ENCODE results near the gene NFKBIL1.

The NFKBIL1 gene

GRCh38 chr6:31573239-31574105, 26.1 kb downstream of the NFKBIL1 start:
- Histone ChIP-seq H3K27me3 (ENCODE audit: insufficient read depth, poor library complexity, severe bottlenecking) (no peaks in the 10 kb centered on the region), H3K4me3 (replicated peaks; ENCODE audit: insufficient read depth, low read length) (no peak overlapping the region), H3K27ac (replicated peaks) (no peak overlapping the region)
- DNase-seq (ENCODE audit: low read depth in 1 of 2, low spot score in 1 of 2): no peak
- TF ChIP-seq SPI1 (IDR thresholded peaks at IDR 0.05; ENCODE audit: borderline replicate concordance, low read depth) (no peak), CTCF (IDR thresholded peaks at IDR 0.05; ENCODE audit: insufficient read depth, low read length) (no peak), POLR2AphosphoS5 (IDR thresholded peaks at IDR 0.05; ENCODE audit: low read depth) (no peak), GABPA (IDR thresholded peaks at IDR 0.05; ENCODE audit: low read depth) (no peak)
- TF ChIP-seq, protein P1, sequence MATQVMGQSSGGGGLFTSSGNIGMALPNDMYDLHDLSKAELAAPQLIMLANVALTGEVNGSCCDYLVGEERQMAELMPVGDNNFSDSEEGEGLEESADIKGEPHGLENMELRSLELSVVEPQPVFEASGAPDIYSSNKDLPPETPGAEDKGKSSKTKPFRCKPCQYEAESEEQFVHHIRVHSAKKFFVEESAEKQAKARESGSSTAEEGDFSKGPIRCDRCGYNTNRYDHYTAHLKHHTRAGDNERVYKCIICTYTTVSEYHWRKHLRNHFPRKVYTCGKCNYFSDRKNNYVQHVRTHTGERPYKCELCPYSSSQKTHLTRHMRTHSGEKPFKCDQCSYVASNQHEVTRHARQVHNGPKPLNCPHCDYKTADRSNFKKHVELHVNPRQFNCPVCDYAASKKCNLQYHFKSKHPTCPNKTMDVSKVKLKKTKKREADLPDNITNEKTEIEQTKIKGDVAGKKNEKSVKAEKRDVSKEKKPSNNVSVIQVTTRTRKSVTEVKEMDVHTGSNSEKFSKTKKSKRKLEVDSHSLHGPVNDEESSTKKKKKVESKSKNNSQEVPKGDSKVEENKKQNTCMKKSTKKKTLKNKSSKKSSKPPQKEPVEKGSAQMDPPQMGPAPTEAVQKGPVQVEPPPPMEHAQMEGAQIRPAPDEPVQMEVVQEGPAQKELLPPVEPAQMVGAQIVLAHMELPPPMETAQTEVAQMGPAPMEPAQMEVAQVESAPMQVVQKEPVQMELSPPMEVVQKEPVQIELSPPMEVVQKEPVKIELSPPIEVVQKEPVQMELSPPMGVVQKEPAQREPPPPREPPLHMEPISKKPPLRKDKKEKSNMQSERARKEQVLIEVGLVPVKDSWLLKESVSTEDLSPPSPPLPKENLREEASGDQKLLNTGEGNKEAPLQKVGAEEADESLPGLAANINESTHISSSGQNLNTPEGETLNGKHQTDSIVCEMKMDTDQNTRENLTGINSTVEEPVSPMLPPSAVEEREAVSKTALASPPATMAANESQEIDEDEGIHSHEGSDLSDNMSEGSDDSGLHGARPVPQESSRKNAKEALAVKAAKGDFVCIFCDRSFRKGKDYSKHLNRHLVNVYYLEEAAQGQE (IDR thresholded peaks at IDR 0.05; ENCODE audit: insufficient replicate concordance, low read depth): no peak

- DNase-seq (ENCODE audit: low read depth in 1 of 2, low spot score in 1 of 2): no peak
- peak overlapping the region; percentile 66 for H3K27ac ChIP-seq (replicated peaks)
- H3K4me3 ChIP-seq (replicated peaks; ENCODE audit: insufficient read depth, low read length): no peak overlapping the region
- no peak for TF ChIP-seq CTCF (IDR thresholded peaks at IDR 0.05; ENCODE audit: insufficient read depth, low read length)
- TF ChIP-seq POLR2AphosphoS5 (IDR thresholded peaks at IDR 0.05; ENCODE audit: low read depth): no peak
- no peak for TF ChIP-seq GABPA (IDR thresholded peaks at IDR 0.05; ENCODE audit: low read depth)
- TF ChIP-seq, protein P1 (IDR thresholded peaks at IDR 0.05; ENCODE audit: insufficient replicate concordance, low read depth): no peak
- TF ChIP-seq SPI1 (IDR thresholded peaks at IDR 0.05; ENCODE audit: borderline replicate concordance, low read depth): no peak
- H3K27me3 ChIP-seq (ENCODE audit: insufficient read depth, poor library complexity, severe bottlenecking): no peaks in the 10 kb centered on the region
Observed at GRCh38 chr6:31574106-31575061, 27.0 kb downstream of the NFKBIL1 start.

DNA sequence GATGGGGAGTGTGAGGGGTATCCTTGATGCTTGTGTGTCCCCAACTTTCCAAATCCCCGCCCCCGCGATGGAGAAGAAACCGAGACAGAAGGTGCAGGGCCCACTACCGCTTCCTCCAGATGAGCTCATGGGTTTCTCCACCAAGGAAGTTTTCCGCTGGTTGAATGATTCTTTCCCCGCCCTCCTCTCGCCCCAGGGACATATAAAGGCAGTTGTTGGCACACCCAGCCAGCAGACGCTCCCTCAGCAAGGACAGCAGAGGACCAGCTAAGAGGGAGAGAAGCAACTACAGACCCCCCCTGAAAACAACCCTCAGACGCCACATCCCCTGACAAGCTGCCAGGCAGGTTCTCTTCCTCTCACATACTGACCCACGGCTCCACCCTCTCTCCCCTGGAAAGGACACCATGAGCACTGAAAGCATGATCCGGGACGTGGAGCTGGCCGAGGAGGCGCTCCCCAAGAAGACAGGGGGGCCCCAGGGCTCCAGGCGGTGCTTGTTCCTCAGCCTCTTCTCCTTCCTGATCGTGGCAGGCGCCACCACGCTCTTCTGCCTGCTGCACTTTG, 28.0 kb downstream of the NFKBIL1 start, which contains the start of gene TNF:
Gene TNF (plus strand): TSS at position 231 of the 567 bp plus-strand sequence. CDS start 177 bp downstream, at position 408.
- Histone ChIP-seq H3K27me3 (ENCODE audit: insufficient read depth, poor library complexity, severe bottlenecking) (no peaks in the 10 kb centered on the region), H3K4me3 (replicated peaks; ENCODE audit: insufficient read depth, low read length) (peak within 1 kb of the TSS; percentile 79), H3K27ac (replicated peaks) (peak within 1 kb of the TSS; percentile 66)
- DNase-seq (ENCODE audit: low read depth in 1 of 2, low spot score in 1 of 2): peak; percentile 91 to 98
- peak; percentile 22; the same call in 1 of the 2 replicates for TF ChIP-seq SPI1 (IDR thresholded peaks at IDR 0.05; ENCODE audit: borderline replicate concordance, low read depth)
- no peak for TF ChIP-seq CTCF (IDR thresholded peaks at IDR 0.05; ENCODE audit: insufficient read depth, low read length)
- TF ChIP-seq POLR2AphosphoS5 (IDR thresholded peaks at IDR 0.05; ENCODE audit: low read depth): peak; percentile 98
- no peak for TF ChIP-seq GABPA (IDR thresholded peaks at IDR 0.05; ENCODE audit: low read depth)
- TF ChIP-seq, protein P1 (IDR thresholded peaks at IDR 0.05; ENCODE audit: insufficient replicate concordance, low read depth): peak; percentile 43
